ENCODE measurements around the gene C11orf87. TPM values are rescaled to one million over a fixed set of nuclear protein-coding genes. Genes with fewer than 3 reads are reported as not detected.

C11orf87 gene
- total and polyA plus RNA-seq, 2 of the 4 experiments (the other 2 are of a cell fraction): under 0.01 to 0.24 TPM

- no peak overlapping the region for H4K91ac ChIP-seq (ENCODE audit: insufficient read depth, low read depth, low read length)
- H3K56ac ChIP-seq (ENCODE audit: extremely low read depth, insufficient read depth, low read length): no peak overlapping the region
- no peak overlapping the region for H3K27ac ChIP-seq (ENCODE audit: insufficient read depth, low read length)
- no peak overlapping the region for H4K8ac ChIP-seq (ENCODE audit: low read depth in 2 of 2, low read length in 2 of 2)
- DNase-seq (peak; percentile 62), ATAC-seq (ENCODE audit: low read depth) (no peak)
- no peak overlapping the region for H3K4me3 ChIP-seq (ENCODE audit: insufficient read depth, low read depth, low read length)
- H4K20me1 ChIP-seq (ENCODE audit: insufficient read depth, low read length): no peaks in the 10 kb centered on the region
- no peak overlapping the region for H3K18ac ChIP-seq (ENCODE audit: low read depth, low read length)
- POLR2A ChIA-PET (ENCODE audit: unreplicated experiment): no interaction called here
- in situ Hi-C loops (cut with MboI; ENCODE audit: low sequenced_read_pairs): no loop called here
- H2BK20ac ChIP-seq (ENCODE audit: low read depth, low read length): no peak overlapping the region
- H2BK5ac ChIP-seq (ENCODE audit: low read depth, low read length, poor library complexity, severe bottlenecking): no peak overlapping the region
- H3K23ac ChIP-seq (ENCODE audit: low read depth, low read length): no peak overlapping the region
- H4K5ac ChIP-seq (ENCODE audit: low read depth, low read length): no peak overlapping the region
- no peak overlapping the region for H3K4ac ChIP-seq (ENCODE audit: low read depth, low read length)
- H3K14ac ChIP-seq (replicated peaks; ENCODE audit: low read depth, low read length): no peak overlapping the region
- no peak overlapping the region for H2BK15ac ChIP-seq (ENCODE audit: low read depth, low read length)
- H2AK5ac ChIP-seq (ENCODE audit: low read depth, low read length): no peak overlapping the region
- peaks cover 7% of the 10 kb centered on the region; the same call in 1 of the 2 replicates for H3K4me1 ChIP-seq (ENCODE audit: control insufficient read depth, insufficient read depth, low read length)
- no peak for TF ChIP-seq RFX5 (IDR thresholded peaks at IDR 0.05; ENCODE audit: low read depth, low read length)
- peak; percentile 61 for TF ChIP-seq CEBPB (IDR thresholded peaks at IDR 0.05; ENCODE audit: low read depth, low read length)
- dilution Hi-C loops (cut with HindIII; ENCODE audit: low sequenced_read_pairs, unreplicated experiment): no loop called here
- no peaks in the 10 kb centered on the region for H3K79me1 ChIP-seq (ENCODE audit: low read depth in 1 of 2, low read length in 2 of 2)
- no peak overlapping the region for H3K4me2 ChIP-seq (ENCODE audit: low read depth, low read length)
- H3K36me3 ChIP-seq (ENCODE audit: control insufficient read depth, insufficient read depth, low read length): no peaks in the 10 kb centered on the region
- CTCF ChIA-PET: no interaction called here
- H3K9ac ChIP-seq (ENCODE audit: low read depth, low read length): no peak overlapping the region
- H2AFZ ChIP-seq (replicated peaks; ENCODE audit: low read length, poor library complexity): no peak overlapping the region
- 0 out of 2 replicates have a peak, but pooled peaks cover 2% of the 10 kb centered on the region for H3K9me3 ChIP-seq (ENCODE audit: control insufficient read depth, insufficient read depth, low read length)
- WGBS, 2 experiments (ENCODE audit: extremely low coverage in 2 of 2, insufficient read length in 1 of 2): no CpG with 5 or more reads among the region's 3 CpGs
- H3K9me1 ChIP-seq (ENCODE audit: insufficient read depth, low read length): no peaks in the 10 kb centered on the region
- no TSS peak for BruUV-seq (replicated peaks)
- H2AK9ac ChIP-seq (replicated peaks; ENCODE audit: low read depth, low read length, poor library complexity): no peak overlapping the region
- H2BK120ac ChIP-seq (ENCODE audit: low read depth, low read length): no peak overlapping the region; the same call in 1 of the 2 replicates
- no peaks in the 10 kb centered on the region for H3K27me3 ChIP-seq (ENCODE audit: control insufficient read depth, insufficient read depth, low read length)
- intact Hi-C loops (cut with micrococcal nuclease): no loop called here
Measured at GRCh38 chr11:109435121-109435742, 13.2 kb downstream of the C11orf87 start.

All from IMR-90 (cell line).